ENCODE measurements around the gene C4orf50. TPM values are rescaled to one million over a fixed set of nuclear protein-coding genes. Genes with fewer than 3 reads are reported as not detected.

The C4orf50 gene
- total and polyA plus RNA-seq, 2 donors: 0.14 to 0.66 TPM

- DNase-seq (ENCODE audit: low read depth in 6 of 9, low spot score in 9 of 9): no peak
These were observed 38.9 kb upstream of the C4orf50 start for GRCh38 chr4:6056976-6057766.

GRCh38 chr4:6055436-6055835, 37.2 kb upstream of the C4orf50 start:
- no peaks in the 10 kb centered on the region for H3K4me1 ChIP-seq (ENCODE audit: control insufficient read depth in 2 of 2, insufficient read depth in 2 of 2, low read length in 2 of 2)
- H3K36me3 ChIP-seq (ENCODE audit: control insufficient read depth in 2 of 2, insufficient read depth in 2 of 2, low read length in 1 of 2): no peaks in the 10 kb centered on the region
- peaks cover 6 to 34% of the 10 kb centered on the region in 2 donors for H3K9me3 ChIP-seq (ENCODE audit: control insufficient read depth in 2 of 2, insufficient read depth in 1 of 2, low read length in 1 of 2)
- H3K27ac ChIP-seq (ENCODE audit: low read depth in 1 of 2, low read length in 1 of 2): no peak overlapping the region
- no peak overlapping the region for H3K4me3 ChIP-seq (ENCODE audit: low read length in 2 of 2)
- no peaks in the 10 kb centered on the region for H3K27me3 ChIP-seq (ENCODE audit: control insufficient read depth in 2 of 2, insufficient read depth in 1 of 2, low read length in 1 of 2)
- WGBS: 92% methylated on average over 4 of the region's 4 CpGs
- no peak for DNase-seq (ENCODE audit: low read depth in 6 of 9, low spot score in 9 of 9)

More at GRCh38 chr4:6056976-6057766, 38.9 kb upstream of the C4orf50 start:
- 90% methylated on average over 15 of the region's 15 CpGs for WGBS
- H3K36me3 ChIP-seq (ENCODE audit: control insufficient read depth in 2 of 2, insufficient read depth in 2 of 2, low read length in 1 of 2): no peaks in the 10 kb centered on the region
- H3K4me3 ChIP-seq (ENCODE audit: low read length in 2 of 2): no peak overlapping the region
- no peaks in the 10 kb centered on the region for H3K27me3 ChIP-seq (ENCODE audit: control insufficient read depth in 2 of 2, insufficient read depth in 1 of 2, low read length in 1 of 2)
- H3K9me3 ChIP-seq (ENCODE audit: control insufficient read depth in 2 of 2, insufficient read depth in 1 of 2, low read length in 1 of 2): peaks cover 6 to 51% of the 10 kb centered on the region in 2 donors
- H3K27ac ChIP-seq (ENCODE audit: low read depth in 1 of 2, low read length in 1 of 2): no peak overlapping the region
- no peaks in the 10 kb centered on the region for H3K4me1 ChIP-seq (ENCODE audit: control insufficient read depth in 2 of 2, insufficient read depth in 2 of 2, low read length in 2 of 2)

- H3K9me3 ChIP-seq (ENCODE audit: control insufficient read depth in 2 of 2, insufficient read depth in 1 of 2, low read length in 1 of 2): peaks cover 6 to 31% of the 10 kb centered on the region in 2 donors
- WGBS: 95% methylated on average over 4 of the region's 4 CpGs
- no peaks in the 10 kb centered on the region for H3K4me1 ChIP-seq (ENCODE audit: control insufficient read depth in 2 of 2, insufficient read depth in 2 of 2, low read length in 2 of 2)
- no peak overlapping the region for H3K27ac ChIP-seq (ENCODE audit: low read depth in 1 of 2, low read length in 1 of 2)
- H3K4me3 ChIP-seq (ENCODE audit: low read length in 2 of 2): no peak overlapping the region
- no peaks in the 10 kb centered on the region for H3K36me3 ChIP-seq (ENCODE audit: control insufficient read depth in 2 of 2, insufficient read depth in 2 of 2, low read length in 1 of 2)
- DNase-seq (ENCODE audit: low read depth in 6 of 9, low spot score in 9 of 9): no peak
- no peaks in the 10 kb centered on the region for H3K27me3 ChIP-seq (ENCODE audit: control insufficient read depth in 2 of 2, insufficient read depth in 1 of 2, low read length in 1 of 2)
These were observed 36.8 kb upstream of the C4orf50 start for GRCh38 chr4:6055030-6055429.

- Histone ChIP-seq H3K27ac (ENCODE audit: low read depth in 1 of 2, low read length in 1 of 2) (no peak overlapping the region), H3K36me3 (ENCODE audit: control insufficient read depth in 2 of 2, insufficient read depth in 2 of 2, low read length in 1 of 2) (no peaks in the 10 kb centered on the region), H3K9me3 (ENCODE audit: control insufficient read depth in 2 of 2, insufficient read depth in 1 of 2, low read length in 1 of 2) (peaks cover 4 to 24% of the 10 kb centered on the region in 2 donors), H3K27me3 (ENCODE audit: control insufficient read depth in 2 of 2, insufficient read depth in 1 of 2, low read length in 1 of 2) (no peaks in the 10 kb centered on the region), H3K4me1 (ENCODE audit: control insufficient read depth in 2 of 2, insufficient read depth in 2 of 2, low read length in 2 of 2) (no peaks in the 10 kb centered on the region), H3K4me3 (ENCODE audit: low read length in 2 of 2) (no peak overlapping the region)
- DNase-seq (ENCODE audit: low read depth in 6 of 9, low spot score in 9 of 9): no peak
- 84% methylated on average over 16 of the region's 16 CpGs for WGBS
These were observed 36.1 kb upstream of the C4orf50 start for GRCh38 chr4:6054162-6054922.

- H3K27me3 ChIP-seq (ENCODE audit: control insufficient read depth in 2 of 2, insufficient read depth in 1 of 2, low read length in 1 of 2): no peaks in the 10 kb centered on the region
- no peaks in the 10 kb centered on the region for H3K4me1 ChIP-seq (ENCODE audit: control insufficient read depth in 2 of 2, insufficient read depth in 2 of 2, low read length in 2 of 2)
- H3K9me3 ChIP-seq (ENCODE audit: control insufficient read depth in 2 of 2, insufficient read depth in 1 of 2, low read length in 1 of 2): peaks cover 0 to 10% of the 10 kb centered on the region in 2 donors
- no peak for DNase-seq (ENCODE audit: low read depth in 6 of 9, low spot score in 9 of 9)
- no peak overlapping the region for H3K27ac ChIP-seq (ENCODE audit: low read depth in 1 of 2, low read length in 1 of 2)
- H3K4me3 ChIP-seq (ENCODE audit: low read length in 2 of 2): no peak overlapping the region
- 87% methylated on average over 6 of the region's 6 CpGs for WGBS
- no peaks in the 10 kb centered on the region for H3K36me3 ChIP-seq (ENCODE audit: control insufficient read depth in 2 of 2, insufficient read depth in 2 of 2, low read length in 1 of 2)
These were observed 34.4 kb upstream of the C4orf50 start for GRCh38 chr4:6052679-6053078.

- WGBS: 83% methylated on average over 17 of the region's 17 CpGs
- no peaks in the 10 kb centered on the region for H3K36me3 ChIP-seq (ENCODE audit: control insufficient read depth in 2 of 2, insufficient read depth in 2 of 2, low read length in 1 of 2)
- H3K4me1 ChIP-seq (ENCODE audit: control insufficient read depth in 2 of 2, insufficient read depth in 2 of 2, low read length in 2 of 2): no peaks in the 10 kb centered on the region
- no peak for DNase-seq (ENCODE audit: low read depth in 6 of 9, low spot score in 9 of 9)
- no peak overlapping the region for H3K4me3 ChIP-seq (ENCODE audit: low read length in 2 of 2)
- no peaks in the 10 kb centered on the region for H3K9me3 ChIP-seq (ENCODE audit: control insufficient read depth in 2 of 2, insufficient read depth in 1 of 2, low read length in 1 of 2)
- no peaks in the 10 kb centered on the region for H3K27me3 ChIP-seq (ENCODE audit: control insufficient read depth in 2 of 2, insufficient read depth in 1 of 2, low read length in 1 of 2)
- H3K27ac ChIP-seq (ENCODE audit: low read depth in 1 of 2, low read length in 1 of 2): no peak overlapping the region
These were observed 32.3 kb upstream of the C4orf50 start for GRCh38 chr4:6050551-6050950.

- DNase-seq (ENCODE audit: low read depth in 6 of 9, low spot score in 9 of 9): no peak
- 95% methylated on average over 8 of the region's 8 CpGs for WGBS
These were observed 31.8 kb upstream of the C4orf50 start for GRCh38 chr4:6049985-6050384.

GRCh38 chr4:6049278-6049677, 31.0 kb upstream of the C4orf50 start:
- Histone ChIP-seq H3K27ac (ENCODE audit: low read depth in 1 of 2, low read length in 1 of 2) (no peak overlapping the region), H3K9me3 (ENCODE audit: control insufficient read depth in 2 of 2, insufficient read depth in 1 of 2, low read length in 1 of 2) (no peaks in the 10 kb centered on the region), H3K4me1 (ENCODE audit: control insufficient read depth in 2 of 2, insufficient read depth in 2 of 2, low read length in 2 of 2) (no peaks in the 10 kb centered on the region), H3K36me3 (ENCODE audit: control insufficient read depth in 2 of 2, insufficient read depth in 2 of 2, low read length in 1 of 2) (no peaks in the 10 kb centered on the region), H3K27me3 (ENCODE audit: control insufficient read depth in 2 of 2, insufficient read depth in 1 of 2, low read length in 1 of 2) (no peaks in the 10 kb centered on the region), H3K4me3 (ENCODE audit: low read length in 2 of 2) (no peak overlapping the region)
- WGBS: 95% methylated on average over 12 of the region's 12 CpGs
- no peak for DNase-seq (ENCODE audit: low read depth in 6 of 9, low spot score in 9 of 9)

More at GRCh38 chr4:6049985-6050384, 31.8 kb upstream of the C4orf50 start:
- H3K4me1 ChIP-seq (ENCODE audit: control insufficient read depth in 2 of 2, insufficient read depth in 2 of 2, low read length in 2 of 2): no peaks in the 10 kb centered on the region
- H3K27ac ChIP-seq (ENCODE audit: low read depth in 1 of 2, low read length in 1 of 2): no peak overlapping the region
- H3K4me3 ChIP-seq (ENCODE audit: low read length in 2 of 2): no peak overlapping the region
- no peaks in the 10 kb centered on the region for H3K27me3 ChIP-seq (ENCODE audit: control insufficient read depth in 2 of 2, insufficient read depth in 1 of 2, low read length in 1 of 2)
- H3K36me3 ChIP-seq (ENCODE audit: control insufficient read depth in 2 of 2, insufficient read depth in 2 of 2, low read length in 1 of 2): no peaks in the 10 kb centered on the region
- no peaks in the 10 kb centered on the region for H3K9me3 ChIP-seq (ENCODE audit: control insufficient read depth in 2 of 2, insufficient read depth in 1 of 2, low read length in 1 of 2)

- 22% methylated on average over 12 of the region's 12 CpGs for WGBS
- H3K4me1 ChIP-seq (ENCODE audit: control insufficient read depth in 2 of 2, insufficient read depth in 2 of 2, low read length in 2 of 2): no peaks in the 10 kb centered on the region
- no peak for DNase-seq (ENCODE audit: low read depth in 6 of 9, low spot score in 9 of 9)
- no peak overlapping the region for H3K4me3 ChIP-seq (ENCODE audit: low read length in 2 of 2)
- H3K36me3 ChIP-seq (ENCODE audit: control insufficient read depth in 2 of 2, insufficient read depth in 2 of 2, low read length in 1 of 2): no peaks in the 10 kb centered on the region
- no peak overlapping the region for H3K27ac ChIP-seq (ENCODE audit: low read depth in 1 of 2, low read length in 1 of 2)
- H3K27me3 ChIP-seq (ENCODE audit: control insufficient read depth in 2 of 2, insufficient read depth in 1 of 2, low read length in 1 of 2): no peaks in the 10 kb centered on the region
- H3K9me3 ChIP-seq (ENCODE audit: control insufficient read depth in 2 of 2, insufficient read depth in 1 of 2, low read length in 1 of 2): no peaks in the 10 kb centered on the region
These were observed 30.3 kb upstream of the C4orf50 start for GRCh38 chr4:6048537-6048936.
